HG03108 (cell line): Measurements from ENCODE around the gene PLA2G10.
"Not testable (repeated sequence)": the region's sequence is repeated elsewhere in the genome, so short reads cannot be mapped to it uniquely, and the experiment has no call there.

Experiments used
- ATAC-seq: cut with Tn5 transposase; IDR thresholded peaks from one replicate; pipeline ENCODE4 v1.9.1; 2021; ENCODE audit warnings: moderate library complexity; ENCODE audit not compliant: unreplicated experiment

Gene PLA2G10

GRCh38 chr16:14667347-14668266 lies 26.5 kb downstream of the PLA2G10 start:
- no peak for ATAC-seq

GRCh38 chr16:14658063-14658462 lies 36.0 kb downstream of the PLA2G10 start:
- ATAC-seq = no peak

DNA sequence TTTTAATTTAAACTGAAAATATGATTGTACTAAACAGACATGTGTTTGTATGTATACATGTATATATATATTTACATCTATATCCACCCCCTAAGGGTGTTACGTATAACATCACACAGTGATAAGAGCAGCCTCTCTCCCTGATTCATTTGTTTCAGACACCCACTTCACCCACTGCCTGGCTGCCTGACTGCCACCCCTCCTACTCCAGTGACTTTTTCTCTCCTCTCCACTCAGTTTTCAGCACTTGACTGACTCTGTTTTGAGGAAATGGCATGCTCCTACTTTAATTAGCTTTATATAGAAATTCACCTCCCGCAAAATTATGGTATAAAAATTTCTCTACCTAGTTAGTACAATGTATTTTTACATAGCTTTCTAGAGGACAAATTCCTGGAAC lies 41.4 kb downstream of the PLA2G10 start:
- ATAC-seq = no peak

GRCh38 chr16:14650629-14651028 lies 43.5 kb downstream of the PLA2G10 start:
- no peak for ATAC-seq

DNA sequence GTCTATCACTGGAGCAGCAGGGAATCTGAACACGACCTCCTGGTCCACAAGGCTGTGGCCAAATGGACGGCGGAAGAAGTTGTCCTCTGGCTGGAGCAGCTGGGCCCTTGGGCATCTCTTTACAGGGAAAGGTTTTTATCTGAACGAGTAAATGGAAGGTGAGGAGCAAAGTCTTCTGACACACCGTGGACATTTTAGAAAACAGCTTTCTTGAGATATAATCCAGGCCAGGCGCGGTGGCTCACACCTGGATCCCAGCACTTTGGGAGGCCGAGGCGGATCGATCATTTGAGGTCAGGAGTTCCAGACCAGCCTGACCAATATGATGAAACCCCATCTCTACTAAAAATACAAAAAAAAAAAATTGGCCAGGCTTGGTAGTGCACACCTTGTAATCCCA lies 44.3 kb downstream of the PLA2G10 start:
- ATAC-seq = no peak

DNA sequence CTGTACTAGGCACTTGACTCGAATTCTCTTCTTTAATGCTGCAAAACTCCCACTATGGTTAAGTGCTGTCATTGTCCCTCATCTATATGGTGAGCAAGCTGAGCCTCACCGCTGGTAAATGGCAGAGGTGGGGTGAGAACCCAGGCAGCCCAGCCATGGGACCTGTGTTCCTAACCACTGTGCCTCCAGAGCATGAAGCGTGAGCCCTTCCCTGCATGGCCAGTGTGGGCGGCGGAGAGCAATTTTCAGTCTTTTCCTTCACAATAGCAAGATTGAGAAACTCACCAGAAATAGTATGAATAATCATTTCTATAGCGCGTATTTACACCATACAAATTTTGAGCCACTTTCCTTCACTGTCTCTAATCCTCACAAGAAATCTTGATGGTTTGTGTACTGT lies 52.2 kb downstream of the PLA2G10 start:
- ATAC-seq = no peak

DNA sequence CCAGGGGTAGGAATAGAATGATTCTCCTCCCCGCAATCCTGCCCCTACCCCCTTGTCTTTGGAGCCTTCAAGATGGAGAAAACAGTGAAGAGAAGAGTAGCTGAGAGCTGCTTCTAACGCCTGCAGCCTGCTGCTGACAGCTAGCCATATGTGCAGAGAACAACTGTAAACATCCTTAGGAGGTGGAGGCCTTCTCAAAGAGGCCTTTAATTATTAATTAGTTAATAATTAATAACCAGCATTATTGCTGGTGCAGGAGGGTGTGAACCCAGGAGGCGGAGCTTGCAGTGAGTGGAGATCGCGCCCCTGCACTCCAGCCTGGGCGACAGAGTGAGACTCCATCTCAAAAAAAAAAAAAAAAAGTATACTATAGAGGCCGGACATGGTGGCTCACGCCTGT lies 52.9 kb downstream of the PLA2G10 start:
- ATAC-seq = no peak

DNA sequence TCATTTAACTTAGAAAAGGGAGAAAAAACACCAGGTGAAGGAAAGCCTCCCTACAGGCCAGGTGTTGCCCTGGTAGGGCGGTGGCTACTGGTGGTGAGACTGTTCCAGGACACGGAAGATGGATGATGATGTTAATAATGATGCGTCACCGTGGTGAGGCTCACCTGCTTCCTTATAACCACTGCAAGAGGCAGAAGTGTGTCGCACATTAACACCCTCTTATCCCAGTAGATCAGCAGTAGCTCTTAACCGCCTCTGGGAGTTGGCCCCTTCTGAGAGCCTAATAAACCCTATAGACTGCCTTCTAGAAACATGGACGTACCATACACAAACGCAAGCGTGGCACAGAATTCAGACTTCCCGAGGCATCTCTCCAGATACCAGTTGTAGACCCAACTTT lies 53.6 kb downstream of the PLA2G10 start:
- ATAC-seq = no peak

- not testable (repeated sequence) for ATAC-seq
These were observed 57.2 kb downstream of the PLA2G10 start for GRCh38 chr16:14636951-14637240.

GRCh38 chr16:14636179-14636950 lies 57.7 kb downstream of the PLA2G10 start:
- ATAC-seq = not testable (repeated sequence)

DNA sequence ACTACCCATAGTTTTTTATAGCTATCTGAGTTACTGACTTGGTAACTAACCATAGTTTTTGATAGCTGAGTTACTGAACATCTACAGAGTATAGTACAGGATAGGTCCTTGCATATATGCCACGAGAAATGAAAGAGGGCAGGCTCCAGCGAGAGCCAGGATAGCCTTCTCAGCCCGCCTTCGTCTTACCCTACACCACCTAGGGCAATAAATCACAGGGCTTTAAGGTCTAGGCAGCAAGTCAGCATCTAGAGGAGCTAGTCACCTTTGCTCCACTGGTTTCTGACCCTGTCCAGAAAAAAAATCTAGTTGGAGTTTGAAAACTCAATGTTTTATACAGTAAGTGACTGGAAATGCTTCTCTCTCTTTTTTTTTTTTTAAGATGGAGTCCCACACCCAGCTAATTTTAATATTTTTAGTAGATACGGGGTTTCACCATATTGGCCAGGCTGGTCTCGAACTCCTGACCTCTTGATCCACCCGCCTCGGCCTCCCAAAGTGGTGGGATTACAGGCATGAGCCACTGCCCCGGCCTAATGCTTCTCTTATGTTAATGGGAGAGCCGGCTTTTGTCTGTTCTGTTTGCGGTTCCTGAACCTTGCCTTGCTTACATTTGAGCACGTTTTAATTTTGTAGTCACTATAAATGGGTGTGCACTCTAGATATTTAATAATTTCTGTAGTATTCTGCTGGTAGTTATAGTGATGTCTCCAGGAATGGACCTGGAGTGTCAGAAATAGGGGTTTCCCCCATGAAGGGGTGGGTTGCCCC lies 58.5 kb downstream of the PLA2G10 start:
- no peak for ATAC-seq

DNA sequence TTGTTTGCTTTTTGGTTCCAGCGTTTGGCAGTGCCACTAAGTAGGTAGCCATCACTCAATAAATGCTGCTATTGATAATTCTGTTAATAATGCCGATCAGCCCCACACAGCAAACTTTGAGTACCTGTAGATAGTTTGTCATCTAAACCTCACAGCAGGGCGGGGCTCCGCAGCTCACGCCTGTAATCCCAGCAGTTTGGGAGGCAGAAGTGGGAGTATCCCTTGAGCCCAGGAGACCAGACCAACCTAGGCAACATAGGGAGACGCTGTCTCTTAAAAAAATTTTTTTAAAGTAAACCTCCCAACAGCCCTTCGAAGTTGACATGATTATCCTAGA lies 59.8 kb downstream of the PLA2G10 start:
- no peak for ATAC-seq

- ATAC-seq = peak; percentile 77
These were observed 61.2 kb downstream of the PLA2G10 start, which contains the start of gene BFAR for GRCh38 chr16:14632693-14633569. BFAR (plus strand) TSS chr16:14632951; CDS start chr16:14644347, 11,396 bp downstream.

- not testable (repeated sequence) for ATAC-seq
These were observed 63.3 kb downstream of the PLA2G10 start for GRCh38 chr16:14630620-14631330.

DNA sequence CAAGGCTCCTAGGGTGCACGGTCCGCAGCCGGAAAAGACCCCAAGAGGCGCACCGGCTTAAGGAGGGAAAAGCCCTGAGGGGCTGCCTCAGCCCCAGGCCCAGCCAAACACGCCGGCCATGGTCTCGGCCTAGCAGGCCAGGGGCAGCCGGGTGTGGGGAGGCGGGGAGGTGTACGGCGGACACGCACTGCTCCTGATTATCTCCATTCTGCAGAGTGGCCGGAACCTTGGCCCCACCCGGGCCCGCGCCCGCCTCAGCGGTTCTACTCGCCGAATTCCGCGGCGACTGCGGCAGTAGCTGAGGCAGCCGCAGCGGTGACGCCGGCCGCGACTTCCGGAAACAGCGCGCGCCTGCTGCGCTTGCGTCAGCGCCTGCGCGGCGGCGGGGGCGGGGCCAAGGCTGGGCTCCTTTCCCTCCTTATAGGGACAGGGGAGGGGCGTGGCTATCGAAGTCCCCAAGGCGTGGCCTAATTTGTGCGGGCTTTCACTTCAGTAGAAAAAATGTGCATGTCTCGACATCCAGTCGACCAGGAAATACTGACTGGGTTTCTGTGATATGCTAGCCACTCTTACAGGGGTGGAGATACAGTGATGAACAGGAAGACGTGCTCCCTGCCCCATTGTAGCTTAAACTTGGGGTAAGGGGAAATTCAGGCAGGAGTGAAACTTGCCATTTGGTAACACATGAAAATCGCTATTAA lies 64.0 kb downstream of the PLA2G10 start, which contains the start of gene PARN:
Gene PARN, minus strand, starts transcription at position 342 of the 701 bp plus-strand sequence. Its CDS starts 135 bp downstream, at position 207.
- peak; percentile 54 for ATAC-seq

GRCh38 chr16:14629612-14629918 lies 64.5 kb downstream of the PLA2G10 start:
- ATAC-seq = no peak

DNA sequence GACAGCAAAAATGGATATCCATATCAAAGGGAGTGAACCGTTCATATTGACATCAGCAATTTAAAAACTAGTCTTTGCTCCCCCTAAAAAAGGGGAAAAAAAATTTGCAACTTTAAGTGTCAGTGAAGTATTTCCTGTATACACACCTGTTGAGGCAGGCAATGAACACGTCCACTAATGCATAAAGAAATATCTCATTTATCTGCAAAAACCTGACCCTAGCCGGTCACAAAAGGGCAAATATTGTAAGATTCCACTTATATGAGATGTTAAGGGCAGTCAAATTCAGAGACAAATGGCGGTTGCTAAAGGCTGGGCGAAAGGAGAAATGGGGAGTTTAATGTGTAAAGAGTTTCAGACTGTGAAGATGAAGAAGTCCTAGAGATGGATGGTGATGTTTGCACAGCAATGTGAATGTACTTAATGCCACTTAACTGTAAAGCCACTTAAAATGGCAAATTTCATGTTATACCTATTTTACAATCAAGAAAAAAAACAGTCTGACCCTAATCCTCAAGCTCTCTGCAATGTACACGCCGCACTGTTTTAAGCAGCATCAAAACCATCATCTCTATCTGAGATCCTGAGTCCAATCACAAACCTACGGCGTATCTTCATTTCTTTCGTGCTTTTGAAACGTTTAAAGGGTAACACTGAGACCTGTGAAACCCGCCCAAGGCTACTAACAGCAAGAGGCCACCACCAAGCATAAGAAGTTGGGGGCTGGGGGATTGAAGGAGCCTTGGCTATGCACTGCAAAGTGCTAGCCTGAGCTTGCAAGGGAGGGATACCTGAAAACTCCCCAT lies 65.1 kb downstream of the PLA2G10 start:
- ATAC-seq = no peak

- no peak for ATAC-seq
These were observed 67.0 kb downstream of the PLA2G10 start for GRCh38 chr16:14627078-14627477.
